HG03520 (cell line): Measurements from ENCODE around the gene OR2B2.
A peak's percentile ranks its signal among the peaks of the same experiment; 100 is the strongest.

Experiments used
- ATAC-seq: cut with Tn5 transposase; IDR thresholded peaks from one replicate; pipeline ENCODE4 v1.9.1; 2021; ENCODE audit warnings: mild to moderate bottlenecking, moderate library complexity; ENCODE audit not compliant: unreplicated experiment

The OR2B2 gene

GRCh38 chr6:27867945-27868300 is 44.3 kb downstream of the OR2B2 start:
- no peak for ATAC-seq

GRCh38 chr6:27867051-27867944 is 44.9 kb downstream of the OR2B2 start:
- peak; percentile 24 for ATAC-seq

GRCh38 chr6:27866357-27867050 is 45.7 kb downstream of the OR2B2 start:
- no peak for ATAC-seq

- no peak for ATAC-seq
These were observed 46.3 kb downstream of the OR2B2 start for GRCh38 chr6:27865850-27866356.

GRCh38 chr6:27864906-27865849 is 47.0 kb downstream of the OR2B2 start:
- ATAC-seq: peak; percentile 49

GRCh38 chr6:27863962-27864905 is 48.0 kb downstream of the OR2B2 start:
- no peak for ATAC-seq

- ATAC-seq: no peak
These were observed 49.7 kb downstream of the OR2B2 start for GRCh38 chr6:27862396-27863066.

- ATAC-seq: no peak
These were observed 50.3 kb downstream of the OR2B2 start for GRCh38 chr6:27861861-27862260.

GRCh38 chr6:27861276-27861840 is 50.8 kb downstream of the OR2B2 start:
- ATAC-seq: no peak
